HepG2 (cell line): Measurements from ENCODE around the gene ZDHHC16. TPM values are rescaled to one million over a fixed set of nuclear protein-coding genes. Genes with fewer than 3 reads are reported as not detected.

Experiments
- ATAC-seq: fragments of 200-7000 bp; cut with Tn5 transposase; 3 replicates; pipeline ENCODE4 v1.9.1; 2020; ENCODE audit warnings: mild to moderate bottlenecking, moderate library complexity
- BruUV-seq: library from RNA; stranded (reverse); fragments of 400-500 nt; replicated peaks from 2 replicates; lab custom pipeline; 2021; lab: Mats Ljungman, UMichigan
- CTCF ChIA-PET: fragments of 300-600 bp; formaldehyde crosslinking; extraction: SDS; loops from one replicate; lab custom pipeline; 2021; ENCODE audit warnings: low total read pairs, inconsistent platforms, low intra/inter-chr PET ratio; lab: Yijun Ruan, JAX
- POLR2A ChIA-PET: fragments of 350-600 bp; sonication (Branson Sonifier 250); formaldehyde crosslinking; loops from one replicate; lab custom pipeline; 2020; ENCODE audit warnings: antibody characterized with exemption, inconsistent platforms; lab: Yijun Ruan, JAX
- DNase-seq: peaks from one replicate; pipeline ENCODE4 v3.0.0-alpha.2; 2015; ENCODE audit warnings: low spot score
- FAIRE-seq: peaks from 3 replicates; lab custom pipeline; 2011; peaks lifted over from hg19 to GRCh38; lab: Jason Lieb, UNC
- H2AFZ ChIP-seq: one replicate; pipeline ENCODE4 v1.6.1; 2011; ENCODE audit warnings: low read length, inconsistent platforms
- H3K27ac ChIP-seq: fragments of 300-600 bp; 3 replicates; pipeline ENCODE4 v1.8.0; 2011; ENCODE audit warnings: mixed run types, mild to moderate bottlenecking, mixed read lengths, low read length, inconsistent platforms; ENCODE audit not compliant: insufficient read depth; ENCODE audit errors: extremely low read length
- H3K27me3 ChIP-seq, 2 experiments: fragments of 200-600 bp in 1 of 2; 2 replicates in 1 of 2; 3 replicates in 1 of 2; pipeline versions ENCODE4 v1.6.0 to v1.8.0; 2011; ENCODE audit warnings: low read length in 2 of 2, mild to moderate bottlenecking in 2 of 2, moderate library complexity in 2 of 2, inconsistent platforms in 1 of 2; ENCODE audit not compliant: insufficient read depth in 2 of 2, control insufficient read depth in 1 of 2
- H3K36me3 ChIP-seq, 2 experiments: fragments of 200-600 bp in 1 of 2; replicated peaks in 1 of 2; 2 replicates in 1 of 2; 3 replicates in 1 of 2; pipeline versions ENCODE4 v1.5.1 to v1.8.0; 2011; ENCODE audit warnings: low read length in 2 of 2, inconsistent platforms in 1 of 2; ENCODE audit not compliant: insufficient read depth in 2 of 2, control insufficient read depth in 1 of 2
- H3K4me1 ChIP-seq: 2 replicates; pipeline ENCODE4 v1.5.1; 2012; ENCODE audit warnings: low read length, inconsistent platforms; ENCODE audit not compliant: insufficient read depth
- H3K4me2 ChIP-seq: 2 replicates; pipeline ENCODE4 v1.6.0; 2011; ENCODE audit warnings: low read depth, low read length, inconsistent platforms
- H3K4me3 ChIP-seq, 3 experiments: fragments of 200-600 bp in 1 of 3; sonication (generic), shearing (Covaris generic) in 1 of 3; replicated peaks in 1 of 3; 2 replicates each; pipeline ENCODE4 v1.5.1; 2011 to 2016; ENCODE audit warnings: low read length in 3 of 3, inconsistent platforms in 2 of 3, low read depth in 2 of 3, mild to moderate bottlenecking in 2 of 3, control low read depth in 1 of 3, mixed read lengths in 1 of 3; ENCODE audit not compliant: insufficient read depth in 1 of 3
- H3K79me2 ChIP-seq: one replicate; pipeline ENCODE4 v1.6.1; 2011; ENCODE audit warnings: low read length, inconsistent platforms; ENCODE audit not compliant: insufficient read depth
- H3K9ac ChIP-seq: 2 replicates; pipeline ENCODE4 v1.6.0; 2011; ENCODE audit warnings: mild to moderate bottlenecking, low read depth, low read length, inconsistent platforms; ENCODE audit not compliant: insufficient read depth
- H3K9me3 ChIP-seq: 2 replicates; pipeline ENCODE4 v1.5.1; 2012; ENCODE audit warnings: mild to moderate bottlenecking, low read length
- H4K20me1 ChIP-seq: 2 replicates; pipeline ENCODE4 v1.6.0; 2011; ENCODE audit warnings: inconsistent platforms, mild to moderate bottlenecking, low read length, moderate library complexity; ENCODE audit not compliant: insufficient read depth
- MIXL1 ChIP-seq: IDR thresholded peaks from 2 replicates; pipeline ENCODE4 v1.6.1; 2016
- MTA1 ChIP-seq: sonication (generic); formaldehyde crosslinking; IDR thresholded peaks from 2 replicates; pipeline ENCODE4 v1.4.0; 2020; ENCODE audit warnings: missing genetic modification reagents, mild to moderate bottlenecking, borderline replicate concordance
- NKX3-1 ChIP-seq: sonication (generic); formaldehyde crosslinking; IDR thresholded peaks from 2 replicates; pipeline ENCODE4 v1.5.0; 2020; ENCODE audit warnings: missing genetic modification reagents
- NR2F6 ChIP-seq, 2 experiments: IDR thresholded peaks; 2 replicates each; pipeline ENCODE4 v1.6.1; 2016; ENCODE audit warnings: antibody characterized with exemption in 1 of 2, mild to moderate bottlenecking in 1 of 2
- RCOR2 ChIP-seq: IDR thresholded peaks from 2 replicates; pipeline ENCODE4 v1.6.1; 2016; ENCODE audit warnings: missing biosample characterization, missing genetic modification reagents
- SMYD3 ChIP-seq: sonication (generic); formaldehyde crosslinking; IDR thresholded peaks from 2 replicates; pipeline ENCODE4 v1.8.1; 2023; ENCODE audit warnings: mild to moderate bottlenecking, missing genetic modification reagents
- ZMYM2 ChIP-seq: sonication (generic); formaldehyde crosslinking; IDR thresholded peaks from 2 replicates; pipeline ENCODE4 v1.8.0; 2022; ENCODE audit warnings: mild to moderate bottlenecking, missing genetic modification reagents
- ZNF446 ChIP-seq: sonication (generic); formaldehyde crosslinking; IDR thresholded peaks from 2 replicates; pipeline ENCODE4 v1.5.0; 2020; ENCODE audit warnings: mild to moderate bottlenecking, missing genetic modification reagents
- ZNF768 ChIP-seq: sonication (generic); formaldehyde crosslinking; IDR thresholded peaks from 2 replicates; pipeline ENCODE4 v1.4.0; 2020; ENCODE audit warnings: missing genetic modification reagents
- ZNF776 ChIP-seq: sonication (generic); formaldehyde crosslinking; IDR thresholded peaks from 2 replicates; pipeline ENCODE4 v1.4.0; 2020; ENCODE audit warnings: mild to moderate bottlenecking, missing genetic modification reagents
- ZNF782 ChIP-seq: sonication (generic); formaldehyde crosslinking; IDR thresholded peaks from 2 replicates; pipeline ENCODE4 v1.4.0; 2020; ENCODE audit warnings: missing genetic modification reagents, mild to moderate bottlenecking, borderline replicate concordance
- WGBS: methylation state at CpG from one replicate; pipeline ENCODE4 v1.1.6; 2017; ENCODE audit warnings: low lambda C conversion rate; 5-methylcytosine and 5-hydroxymethylcytosine counted together
- in situ Hi-C: cut with HindIII; loops from 2 replicates; pipeline ENCODE4 v1.10.0; 2017; ENCODE audit warnings: low pct_unique_long_range_greater_than_20kb; ENCODE audit not compliant: extremely low pct_ligation_motif_present
- intact Hi-C: fragments of 100-400 bp; cut with micrococcal nuclease; formaldehyde crosslinking; loops from one replicate; pipeline ENCODE4 v1.10.0; 2022; ENCODE audit not compliant: unreplicated experiment
- polyA plus RNA-seq, 8 experiments: library from polyadenylated mRNA; depleted of rRNA in 3 of 8; stranded (reverse) in 7 of 8; unstranded in 1 of 8; fragments of >200 nt; fragmentation: Illumina TruSeq in 4 of 8; extraction: Trizol in 4 of 8; gene quantifications; 2 replicates each; pipeline versions ENCODE4 v1.2.1 to v1.2.3, GENCODE V29; 2011 to 2016; ENCODE audit warnings: low read depth in 4 of 8, missing spikeins in 1 of 8, mixed read lengths in 1 of 8; ENCODE audit not compliant: insufficient read depth in 1 of 8
- total RNA-seq, 5 experiments: library from RNA; depleted of rRNA; stranded (reverse); fragments of >200 nt; fragmentation: Illumina TruSeq; extraction: Trizol; gene quantifications; 2 replicates each; pipeline ENCODE4 v1.2.3, GENCODE V29; 2016; ENCODE audit warnings: low read depth in 1 of 5
- TF ChIP-seq, protein P1 (sequence below): sonication (generic); formaldehyde crosslinking; IDR thresholded peaks from 2 replicates; pipeline ENCODE4 v1.8.0; 2022; ENCODE audit warnings: mild to moderate bottlenecking, missing genetic modification reagents, borderline replicate concordance
- TF ChIP-seq, protein P2 (sequence below): IDR thresholded peaks from 2 replicates; pipeline ENCODE4 v1.6.1; 2016; ENCODE audit warnings: missing compliant biosample characterization, missing genetic modification reagents, borderline replicate concordance
- TF ChIP-seq, protein P3 (sequence below): sonication (generic); formaldehyde crosslinking; IDR thresholded peaks from 2 replicates; pipeline ENCODE4 v1.4.0; 2020; ENCODE audit warnings: missing genetic modification reagents, borderline replicate concordance
- TF ChIP-seq, protein P4 (sequence below): sonication (generic); formaldehyde crosslinking; IDR thresholded peaks from 2 replicates; pipeline ENCODE4 v1.5.0; 2020; ENCODE audit warnings: mild to moderate bottlenecking, missing genetic modification reagents

Gene ZDHHC16
- total and polyA plus RNA-seq, 2 of the 13 experiments (the other 11 are each of a cell fraction or from before 2014, with no cell fraction given): 40.8 to 41.8 TPM

DNA sequence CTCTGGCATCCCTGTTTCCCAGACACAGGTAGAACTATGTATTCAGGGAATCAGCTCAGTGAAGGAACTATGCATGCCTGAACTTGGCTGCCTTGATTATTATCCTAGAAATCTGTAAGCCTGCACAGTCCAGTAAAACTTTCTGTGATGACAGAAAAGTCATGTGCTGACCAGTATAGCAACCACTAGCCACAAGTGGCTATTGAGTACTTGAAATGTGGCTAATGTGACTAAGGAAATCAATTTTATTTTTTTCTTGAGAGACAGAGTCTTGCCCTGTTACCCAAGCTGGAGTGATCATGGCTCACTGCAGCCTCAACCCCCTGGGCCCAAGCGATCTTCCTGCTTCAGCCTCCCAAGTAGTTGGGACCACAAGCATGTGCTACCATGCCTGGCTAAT is 3.7 kb upstream of the ZDHHC16 start:
- Histone ChIP-seq H3K4me1 (peaks cover 21% of the 10 kb centered on the region), H4K20me1 (0 out of 2 replicates have a peak, but pooled peaks cover under 1% of the 10 kb centered on the region), H3K79me2 (peaks cover 24% of the 10 kb centered on the region), H3K36me3 (peaks cover 0 to 22% of the 10 kb centered on the region in 2 experiments; a peak in 3 of 5 replicates), H3K27me3 (no peaks in the 10 kb centered on the region; a peak in 1 of 5 replicates), H2AFZ (no peak overlapping the region), H3K4me2 (no peak overlapping the region), H3K27ac (no peak overlapping the region), H3K9ac (no peak overlapping the region), H3K9me3 (no peaks in the 10 kb centered on the region), H3K4me3 (no peak overlapping the region)
- ATAC-seq (no peak), DNase-seq (no peak), FAIRE-seq (no peak)
- ChIA-PET CTCF (no interaction called here), POLR2A (no interaction called here)
- intact Hi-C loops: no loop called here
- no TSS peak for BruUV-seq
- in situ Hi-C loops: no loop called here
- WGBS: 83% methylated on average over 1 of the region's 1 CpG
- no peak for TF ChIP-seq NKX3-1 (CRISPR knock-in tag)
- no peak for TF ChIP-seq RCOR2
- no peak for TF ChIP-seq NR2F6 (IDR thresholded peaks at IDR 0.05)
- no peak for TF ChIP-seq NR2F6 (CRISPR knock-in tag; IDR thresholded peaks at IDR 0.05)
- no peak for TF ChIP-seq MIXL1
- TF ChIP-seq ZNF776 (CRISPR knock-in tag): no peak
- TF ChIP-seq, protein P1, sequence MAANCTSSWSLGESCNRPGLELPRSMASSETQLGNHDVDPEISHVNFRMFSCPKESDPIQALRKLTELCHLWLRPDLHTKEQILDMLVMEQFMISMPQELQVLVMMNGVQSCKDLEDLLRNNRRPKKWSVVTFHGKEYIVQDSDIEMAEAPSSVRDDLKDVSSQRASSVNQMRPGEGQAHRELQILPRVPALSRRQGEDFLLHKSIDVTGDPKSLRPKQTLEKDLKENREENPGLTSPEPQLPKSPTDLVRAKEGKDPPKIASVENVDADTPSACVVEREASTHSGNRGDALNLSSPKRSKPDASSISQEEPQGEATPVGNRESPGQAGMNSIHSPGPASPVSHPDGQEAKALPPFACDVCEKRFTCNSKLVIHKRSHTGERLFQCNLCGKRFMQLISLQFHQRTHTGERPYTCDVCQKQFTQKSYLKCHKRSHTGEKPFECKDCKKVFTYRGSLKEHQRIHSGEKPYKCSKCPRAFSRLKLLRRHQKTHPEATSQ (CRISPR knock-in tag): no peak
- TF ChIP-seq, protein P2, sequence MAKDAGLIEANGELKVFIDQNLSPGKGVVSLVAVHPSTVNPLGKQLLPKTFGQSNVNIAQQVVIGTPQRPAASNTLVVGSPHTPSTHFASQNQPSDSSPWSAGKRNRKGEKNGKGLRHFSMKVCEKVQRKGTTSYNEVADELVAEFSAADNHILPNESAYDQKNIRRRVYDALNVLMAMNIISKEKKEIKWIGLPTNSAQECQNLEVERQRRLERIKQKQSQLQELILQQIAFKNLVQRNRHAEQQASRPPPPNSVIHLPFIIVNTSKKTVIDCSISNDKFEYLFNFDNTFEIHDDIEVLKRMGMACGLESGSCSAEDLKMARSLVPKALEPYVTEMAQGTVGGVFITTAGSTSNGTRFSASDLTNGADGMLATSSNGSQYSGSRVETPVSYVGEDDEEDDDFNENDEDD: no peak
- no peak for TF ChIP-seq ZNF768 (CRISPR knock-in tag)
- TF ChIP-seq, protein P3, sequence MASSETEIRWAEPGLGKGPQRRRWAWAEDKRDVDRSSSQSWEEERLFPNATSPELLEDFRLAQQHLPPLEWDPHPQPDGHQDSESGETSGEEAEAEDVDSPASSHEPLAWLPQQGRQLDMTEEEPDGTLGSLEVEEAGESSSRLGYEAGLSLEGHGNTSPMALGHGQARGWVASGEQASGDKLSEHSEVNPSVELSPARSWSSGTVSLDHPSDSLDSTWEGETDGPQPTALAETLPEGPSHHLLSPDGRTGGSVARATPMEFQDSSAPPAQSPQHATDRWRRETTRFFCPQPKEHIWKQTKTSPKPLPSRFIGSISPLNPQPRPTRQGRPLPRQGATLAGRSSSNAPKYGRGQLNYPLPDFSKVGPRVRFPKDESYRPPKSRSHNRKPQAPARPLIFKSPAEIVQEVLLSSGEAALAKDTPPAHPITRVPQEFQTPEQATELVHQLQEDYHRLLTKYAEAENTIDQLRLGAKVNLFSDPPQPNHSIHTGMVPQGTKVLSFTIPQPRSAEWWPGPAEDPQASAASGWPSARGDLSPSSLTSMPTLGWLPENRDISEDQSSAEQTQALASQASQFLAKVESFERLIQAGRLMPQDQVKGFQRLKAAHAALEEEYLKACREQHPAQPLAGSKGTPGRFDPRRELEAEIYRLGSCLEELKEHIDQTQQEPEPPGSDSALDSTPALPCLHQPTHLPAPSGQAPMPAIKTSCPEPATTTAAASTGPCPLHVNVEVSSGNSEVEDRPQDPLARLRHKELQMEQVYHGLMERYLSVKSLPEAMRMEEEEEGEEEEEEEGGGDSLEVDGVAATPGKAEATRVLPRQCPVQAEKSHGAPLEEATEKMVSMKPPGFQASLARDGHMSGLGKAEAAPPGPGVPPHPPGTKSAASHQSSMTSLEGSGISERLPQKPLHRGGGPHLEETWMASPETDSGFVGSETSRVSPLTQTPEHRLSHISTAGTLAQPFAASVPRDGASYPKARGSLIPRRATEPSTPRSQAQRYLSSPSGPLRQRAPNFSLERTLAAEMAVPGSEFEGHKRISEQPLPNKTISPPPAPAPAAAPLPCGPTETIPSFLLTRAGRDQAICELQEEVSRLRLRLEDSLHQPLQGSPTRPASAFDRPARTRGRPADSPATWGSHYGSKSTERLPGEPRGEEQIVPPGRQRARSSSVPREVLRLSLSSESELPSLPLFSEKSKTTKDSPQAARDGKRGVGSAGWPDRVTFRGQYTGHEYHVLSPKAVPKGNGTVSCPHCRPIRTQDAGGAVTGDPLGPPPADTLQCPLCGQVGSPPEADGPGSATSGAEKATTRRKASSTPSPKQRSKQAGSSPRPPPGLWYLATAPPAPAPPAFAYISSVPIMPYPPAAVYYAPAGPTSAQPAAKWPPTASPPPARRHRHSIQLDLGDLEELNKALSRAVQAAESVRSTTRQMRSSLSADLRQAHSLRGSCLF (CRISPR knock-in tag): no peak
- no peak for TF ChIP-seq ZNF446 (CRISPR knock-in tag)
- no peak for TF ChIP-seq ZMYM2 (CRISPR knock-in tag)
- TF ChIP-seq, protein P4, sequence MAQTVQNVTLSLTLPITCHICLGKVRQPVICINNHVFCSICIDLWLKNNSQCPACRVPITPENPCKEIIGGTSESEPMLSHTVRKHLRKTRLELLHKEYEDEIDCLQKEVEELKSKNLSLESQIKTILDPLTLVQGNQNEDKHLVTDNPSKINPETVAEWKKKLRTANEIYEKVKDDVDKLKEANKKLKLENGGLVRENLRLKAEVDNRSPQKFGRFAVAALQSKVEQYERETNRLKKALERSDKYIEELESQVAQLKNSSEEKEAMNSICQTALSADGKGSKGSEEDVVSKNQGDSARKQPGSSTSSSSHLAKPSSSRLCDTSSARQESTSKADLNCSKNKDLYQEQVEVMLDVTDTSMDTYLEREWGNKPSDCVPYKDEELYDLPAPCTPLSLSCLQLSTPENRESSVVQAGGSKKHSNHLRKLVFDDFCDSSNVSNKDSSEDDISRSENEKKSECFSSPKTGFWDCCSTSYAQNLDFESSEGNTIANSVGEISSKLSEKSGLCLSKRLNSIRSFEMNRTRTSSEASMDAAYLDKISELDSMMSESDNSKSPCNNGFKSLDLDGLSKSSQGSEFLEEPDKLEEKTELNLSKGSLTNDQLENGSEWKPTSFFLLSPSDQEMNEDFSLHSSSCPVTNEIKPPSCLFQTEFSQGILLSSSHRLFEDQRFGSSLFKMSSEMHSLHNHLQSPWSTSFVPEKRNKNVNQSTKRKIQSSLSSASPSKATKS: no peak
- no peak for TF ChIP-seq SMYD3 (CRISPR knock-in tag)
- TF ChIP-seq ZNF782 (CRISPR knock-in tag): no peak
- TF ChIP-seq MTA1 (CRISPR knock-in tag): no peak
